ENCODE measurements around the gene LDAH.

Gene LDAH

DNA sequence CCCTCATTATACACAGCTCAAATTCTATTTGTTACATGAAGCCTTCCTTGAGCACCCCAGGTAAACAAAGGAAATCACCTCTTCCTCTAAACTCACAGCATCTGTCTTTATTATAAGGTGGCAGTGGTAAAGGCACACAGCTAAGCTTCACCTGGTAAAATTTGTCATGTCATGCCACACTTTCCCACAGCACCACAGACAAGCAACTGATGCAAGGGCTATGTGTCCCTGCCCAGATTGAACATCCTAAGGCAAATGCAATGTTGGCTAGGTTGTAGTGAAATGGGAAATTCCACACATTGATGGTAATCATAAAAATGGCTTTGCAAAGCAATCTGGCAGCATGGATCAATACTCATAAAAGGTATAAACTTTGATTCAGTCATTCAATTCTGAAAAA, 18.9 kb downstream of the LDAH start (continued):
- TF ChIP-seq, protein P1, sequence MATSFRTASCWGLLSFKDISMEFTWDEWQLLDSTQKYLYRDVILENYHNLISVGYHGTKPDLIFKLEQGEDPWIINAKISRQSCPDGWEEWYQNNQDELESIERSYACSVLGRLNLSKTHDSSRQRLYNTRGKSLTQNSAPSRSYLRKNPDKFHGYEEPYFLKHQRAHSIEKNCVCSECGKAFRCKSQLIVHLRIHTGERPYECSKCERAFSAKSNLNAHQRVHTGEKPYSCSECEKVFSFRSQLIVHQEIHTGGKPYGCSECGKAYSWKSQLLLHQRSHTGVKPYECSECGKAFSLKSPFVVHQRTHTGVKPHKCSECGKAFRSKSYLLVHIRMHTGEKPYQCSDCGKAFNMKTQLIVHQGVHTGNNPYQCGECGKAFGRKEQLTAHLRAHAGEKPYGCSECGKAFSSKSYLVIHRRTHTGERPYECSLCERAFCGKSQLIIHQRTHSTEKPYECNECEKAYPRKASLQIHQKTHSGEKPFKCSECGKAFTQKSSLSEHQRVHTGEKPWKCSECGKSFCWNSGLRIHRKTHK (tag by site-specific recombination; IDR thresholded peaks at IDR 0.05) = no peak
- TF ChIP-seq ZNF530 (tag by site-specific recombination; IDR thresholded peaks at IDR 0.05; ENCODE audit: low read depth) = no peak
- TF ChIP-seq ZNF211 (tag by site-specific recombination; IDR thresholded peaks at IDR 0.05; ENCODE audit: low read depth) = no peak
- TF ChIP-seq ZNF324 (tag by site-specific recombination; IDR thresholded peaks at IDR 0.05) = no peak

GRCh38 chr2:20803226-20803682, 19.6 kb downstream of the LDAH start:
- H3K4me3 ChIP-seq (ENCODE audit: low read depth, low read length) = no peak overlapping the region
- H3K27ac ChIP-seq (ENCODE audit: extremely low read depth, low read depth, low read length) = no peak overlapping the region
- CTCF ChIA-PET = interaction anchor here (1.1 kb wide), 1 partner anchor 22 kb away, joined by 4 read pairs; no protein-coding TSS in a partner anchor
- no peaks in the 10 kb centered on the region for H3K4me1 ChIP-seq (ENCODE audit: control insufficient read depth, insufficient read depth, low read length)
- H3K9me3 ChIP-seq (ENCODE audit: control insufficient read depth, insufficient read depth, low read depth, low read length) = no peaks in the 10 kb centered on the region
- POLR2A ChIA-PET = no interaction called here
- no peaks in the 10 kb centered on the region; a peak in 1 of 3 replicates for H3K36me3 ChIP-seq (ENCODE audit: control insufficient read depth in 2 of 2, insufficient read depth in 1 of 2, low read length in 2 of 2)
- TF ChIP-seq FEZF1 (tag by site-specific recombination; IDR thresholded peaks at IDR 0.05) (no peak), ZNF449 (tag by site-specific recombination; IDR thresholded peaks at IDR 0.05) (no peak), ZBTB21 (tag by site-specific recombination; IDR thresholded peaks at IDR 0.05) (no peak), ZNF157 (tag by site-specific recombination; IDR thresholded peaks at IDR 0.05) (no peak), ZNF621 (tag by site-specific recombination; IDR thresholded peaks at IDR 0.05) (no peak), ZNF561 (tag by site-specific recombination; IDR thresholded peaks at IDR 0.05; ENCODE audit: borderline replicate concordance) (no peak), ZFP41 (tag by site-specific recombination; IDR thresholded peaks at IDR 0.05; ENCODE audit: borderline replicate concordance) (no peak), BCL6B (tag by site-specific recombination; IDR thresholded peaks at IDR 0.05) (no peak), ZNF140 (tag by site-specific recombination; IDR thresholded peaks at IDR 0.05) (no peak), KLF17 (tag by site-specific recombination; IDR thresholded peaks at IDR 0.05) (no peak), ZNF510 (tag by site-specific recombination; IDR thresholded peaks at IDR 0.05; ENCODE audit: insufficient replicate concordance) (no peak), ZBTB49 (tag by site-specific recombination; IDR thresholded peaks at IDR 0.05; ENCODE audit: low read depth) (no peak), MYNN (tag by site-specific recombination; IDR thresholded peaks at IDR 0.05; ENCODE audit: borderline replicate concordance) (no peak)
- TF ChIP-seq, protein P2, sequence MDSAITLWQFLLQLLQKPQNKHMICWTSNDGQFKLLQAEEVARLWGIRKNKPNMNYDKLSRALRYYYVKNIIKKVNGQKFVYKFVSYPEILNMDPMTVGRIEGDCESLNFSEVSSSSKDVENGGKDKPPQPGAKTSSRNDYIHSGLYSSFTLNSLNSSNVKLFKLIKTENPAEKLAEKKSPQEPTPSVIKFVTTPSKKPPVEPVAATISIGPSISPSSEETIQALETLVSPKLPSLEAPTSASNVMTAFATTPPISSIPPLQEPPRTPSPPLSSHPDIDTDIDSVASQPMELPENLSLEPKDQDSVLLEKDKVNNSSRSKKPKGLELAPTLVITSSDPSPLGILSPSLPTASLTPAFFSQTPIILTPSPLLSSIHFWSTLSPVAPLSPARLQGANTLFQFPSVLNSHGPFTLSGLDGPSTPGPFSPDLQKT (IDR thresholded peaks at IDR 0.05; ENCODE audit: borderline replicate concordance, low read depth, low read length) = no peak
- TF ChIP-seq, protein P3, sequence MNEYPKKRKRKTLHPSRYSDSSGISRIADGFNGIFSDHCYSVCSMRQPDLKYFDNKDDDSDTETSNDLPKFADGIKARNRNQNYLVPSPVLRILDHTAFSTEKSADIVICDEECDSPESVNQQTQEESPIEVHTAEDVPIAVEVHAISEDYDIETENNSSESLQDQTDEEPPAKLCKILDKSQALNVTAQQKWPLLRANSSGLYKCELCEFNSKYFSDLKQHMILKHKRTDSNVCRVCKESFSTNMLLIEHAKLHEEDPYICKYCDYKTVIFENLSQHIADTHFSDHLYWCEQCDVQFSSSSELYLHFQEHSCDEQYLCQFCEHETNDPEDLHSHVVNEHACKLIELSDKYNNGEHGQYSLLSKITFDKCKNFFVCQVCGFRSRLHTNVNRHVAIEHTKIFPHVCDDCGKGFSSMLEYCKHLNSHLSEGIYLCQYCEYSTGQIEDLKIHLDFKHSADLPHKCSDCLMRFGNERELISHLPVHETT (tag by site-specific recombination; IDR thresholded peaks at IDR 0.05) = no peak
- TF ChIP-seq, protein P4, sequence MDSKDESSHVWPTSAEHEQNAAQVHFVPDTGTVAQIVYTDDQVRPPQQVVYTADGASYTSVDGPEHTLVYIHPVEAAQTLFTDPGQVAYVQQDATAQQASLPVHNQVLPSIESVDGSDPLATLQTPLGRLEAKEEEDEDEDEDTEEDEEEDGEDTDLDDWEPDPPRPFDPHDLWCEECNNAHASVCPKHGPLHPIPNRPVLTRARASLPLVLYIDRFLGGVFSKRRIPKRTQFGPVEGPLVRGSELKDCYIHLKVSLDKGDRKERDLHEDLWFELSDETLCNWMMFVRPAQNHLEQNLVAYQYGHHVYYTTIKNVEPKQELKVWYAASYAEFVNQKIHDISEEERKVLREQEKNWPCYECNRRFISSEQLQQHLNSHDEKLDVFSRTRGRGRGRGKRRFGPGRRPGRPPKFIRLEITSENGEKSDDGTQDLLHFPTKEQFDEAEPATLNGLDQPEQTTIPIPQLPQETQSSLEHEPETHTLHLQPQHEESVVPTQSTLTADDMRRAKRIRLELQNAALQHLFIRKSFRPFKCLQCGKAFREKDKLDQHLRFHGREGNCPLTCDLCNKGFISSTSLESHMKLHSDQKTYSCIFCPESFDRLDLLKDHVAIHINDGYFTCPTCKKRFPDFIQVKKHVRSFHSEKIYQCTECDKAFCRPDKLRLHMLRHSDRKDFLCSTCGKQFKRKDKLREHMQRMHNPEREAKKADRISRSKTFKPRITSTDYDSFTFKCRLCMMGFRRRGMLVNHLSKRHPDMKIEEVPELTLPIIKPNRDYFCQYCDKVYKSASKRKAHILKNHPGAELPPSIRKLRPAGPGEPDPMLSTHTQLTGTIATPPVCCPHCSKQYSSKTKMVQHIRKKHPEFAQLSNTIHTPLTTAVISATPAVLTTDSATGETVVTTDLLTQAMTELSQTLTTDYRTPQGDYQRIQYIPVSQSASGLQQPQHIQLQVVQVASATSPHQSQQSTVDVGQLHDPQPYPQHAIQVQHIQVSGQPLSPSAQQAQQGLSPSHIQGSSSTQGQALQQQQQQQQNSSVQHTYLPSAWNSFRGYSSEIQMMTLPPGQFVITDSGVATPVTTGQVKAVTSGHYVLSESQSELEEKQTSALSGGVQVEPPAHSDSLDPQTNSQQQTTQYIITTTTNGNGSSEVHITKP (tag by site-specific recombination; IDR thresholded peaks at IDR 0.05) = no peak
